D721Med (cell line): ENCODE results near the gene MMAB.

Experiments used
- DNase-seq: peaks from one replicate; pipeline ENCODE4 v3.0.0; 2011; ENCODE audit warnings: low spot score; ENCODE audit not compliant: insufficient read length
- FAIRE-seq: peaks from 2 replicates; lab custom pipeline; 2011; peaks lifted over from hg19 to GRCh38; lab: Jason Lieb, UNC
- TF ChIP-seq, protein P1 (sequence below): IDR thresholded peaks from 2 replicates; pipeline ENCODE4 v1.5.1; 2012; ENCODE audit warnings: mild to moderate bottlenecking, control low read depth; ENCODE audit not compliant: insufficient read depth; ENCODE audit errors: missing control alignments

The MMAB gene

DNA sequence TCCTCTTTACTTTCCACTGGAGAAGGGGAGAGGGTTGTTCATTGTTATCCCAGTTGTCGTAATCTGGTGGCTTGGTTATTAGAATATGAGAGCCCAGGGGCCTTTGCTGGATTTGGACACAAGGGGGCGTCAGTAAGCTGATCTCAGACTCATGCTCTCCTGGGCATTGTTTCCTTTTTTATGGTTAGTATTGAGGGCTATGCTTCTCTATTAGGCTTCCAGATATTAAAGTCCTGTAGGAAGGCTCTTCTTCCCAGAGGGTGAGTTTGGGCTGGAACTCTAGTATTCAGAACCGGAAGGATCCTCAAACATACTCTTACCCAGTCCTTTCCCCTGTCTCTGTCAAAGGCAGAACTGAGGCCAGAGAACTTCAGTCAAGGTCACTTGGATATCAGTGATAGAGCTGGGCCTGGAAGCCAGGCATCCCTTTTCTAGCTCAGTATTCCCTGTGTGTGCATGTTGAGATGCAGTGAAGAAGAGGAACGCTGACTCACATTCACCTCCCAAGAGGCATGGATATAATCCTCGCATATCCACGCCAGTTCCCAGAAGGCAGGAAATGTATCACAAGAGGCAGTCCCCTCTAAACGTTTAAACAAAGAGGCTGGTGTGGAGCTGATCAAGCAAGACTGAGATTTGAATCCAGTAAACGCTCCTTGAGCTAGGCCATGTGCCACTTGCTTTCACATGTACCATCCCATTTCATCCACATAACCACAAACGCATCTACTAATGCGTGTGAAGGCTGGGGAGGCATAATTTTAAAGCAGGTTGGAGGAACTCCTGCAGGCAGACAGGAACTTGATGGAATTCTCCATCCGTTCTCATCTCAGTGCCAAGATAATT, 54.3 kb downstream of the MMAB start:
- TF ChIP-seq, protein P1, sequence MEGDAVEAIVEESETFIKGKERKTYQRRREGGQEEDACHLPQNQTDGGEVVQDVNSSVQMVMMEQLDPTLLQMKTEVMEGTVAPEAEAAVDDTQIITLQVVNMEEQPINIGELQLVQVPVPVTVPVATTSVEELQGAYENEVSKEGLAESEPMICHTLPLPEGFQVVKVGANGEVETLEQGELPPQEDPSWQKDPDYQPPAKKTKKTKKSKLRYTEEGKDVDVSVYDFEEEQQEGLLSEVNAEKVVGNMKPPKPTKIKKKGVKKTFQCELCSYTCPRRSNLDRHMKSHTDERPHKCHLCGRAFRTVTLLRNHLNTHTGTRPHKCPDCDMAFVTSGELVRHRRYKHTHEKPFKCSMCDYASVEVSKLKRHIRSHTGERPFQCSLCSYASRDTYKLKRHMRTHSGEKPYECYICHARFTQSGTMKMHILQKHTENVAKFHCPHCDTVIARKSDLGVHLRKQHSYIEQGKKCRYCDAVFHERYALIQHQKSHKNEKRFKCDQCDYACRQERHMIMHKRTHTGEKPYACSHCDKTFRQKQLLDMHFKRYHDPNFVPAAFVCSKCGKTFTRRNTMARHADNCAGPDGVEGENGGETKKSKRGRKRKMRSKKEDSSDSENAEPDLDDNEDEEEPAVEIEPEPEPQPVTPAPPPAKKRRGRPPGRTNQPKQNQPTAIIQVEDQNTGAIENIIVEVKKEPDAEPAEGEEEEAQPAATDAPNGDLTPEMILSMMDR, result peak; percentile 93
- DNase-seq (peak; percentile 55), FAIRE-seq (peak; percentile 93)

DNA sequence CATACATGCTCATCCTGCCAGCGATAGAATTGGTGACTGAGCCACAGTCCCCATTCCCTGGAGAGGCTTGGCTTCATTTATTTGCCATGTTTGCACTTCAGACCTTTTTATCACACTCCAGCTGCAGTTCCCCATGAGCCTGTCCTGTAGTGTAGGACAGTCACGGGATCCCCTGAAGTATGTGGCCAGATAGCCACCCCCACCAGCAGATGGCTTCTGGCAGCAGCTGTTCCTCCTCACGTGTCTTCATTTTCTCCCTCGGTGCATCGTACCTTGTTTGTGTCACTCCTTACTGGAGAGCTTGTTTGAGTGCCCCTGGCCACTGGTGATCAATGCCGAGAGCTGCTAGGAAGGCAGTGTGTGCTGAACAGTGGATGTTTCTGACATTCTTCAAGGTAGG, 55.7 kb downstream of the MMAB start:
- TF ChIP-seq, protein P1, result no peak
- no peak for DNase-seq

DNA sequence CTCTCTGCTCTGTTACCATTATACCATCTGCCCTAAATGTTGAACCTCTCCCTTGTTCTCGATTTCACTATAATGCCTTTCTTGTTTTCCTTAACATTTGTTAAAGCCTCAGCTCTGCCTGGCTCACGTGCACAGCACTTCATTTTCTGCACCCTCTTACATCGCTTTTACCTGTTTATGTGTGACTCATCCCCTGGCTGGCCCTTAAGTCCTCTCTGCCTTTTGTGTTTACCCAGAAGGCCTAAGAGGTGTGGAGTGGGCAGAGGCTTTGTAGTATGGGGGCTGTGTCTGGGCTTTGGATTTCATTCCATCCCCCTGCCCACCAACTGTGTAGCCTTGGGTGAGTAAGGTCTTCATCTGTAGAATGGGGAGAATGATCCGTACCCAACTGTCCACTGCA, 59.3 kb downstream of the MMAB start:
- no peak for DNase-seq
- TF ChIP-seq, protein P1, result no peak
- no peak for FAIRE-seq

More for the DNA sequence above, 55.7 kb downstream of the MMAB start:
- FAIRE-seq, result no peak

DNA sequence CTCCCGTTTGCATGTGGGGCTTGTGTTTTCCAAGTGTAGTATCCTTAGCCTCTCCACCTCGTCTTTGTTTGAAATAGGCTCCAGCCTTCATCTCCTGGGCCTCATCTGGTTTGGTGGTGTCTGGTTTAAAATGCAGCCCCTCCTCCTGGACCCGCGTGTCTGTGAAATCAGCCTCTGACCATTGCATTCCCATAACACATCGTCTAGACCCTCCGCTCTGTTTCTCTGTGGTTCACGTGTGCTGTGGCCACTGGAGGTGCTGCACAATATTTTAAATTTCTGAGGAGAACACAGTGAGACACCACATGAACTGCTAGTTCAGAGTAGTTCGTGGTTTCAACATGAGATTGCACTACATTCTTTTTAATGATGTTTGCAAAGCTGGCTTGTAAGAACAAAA, 60.3 kb downstream of the MMAB start:
- DNase-seq (no peak), FAIRE-seq (no peak)
- TF ChIP-seq, protein P1, result no peak

DNA sequence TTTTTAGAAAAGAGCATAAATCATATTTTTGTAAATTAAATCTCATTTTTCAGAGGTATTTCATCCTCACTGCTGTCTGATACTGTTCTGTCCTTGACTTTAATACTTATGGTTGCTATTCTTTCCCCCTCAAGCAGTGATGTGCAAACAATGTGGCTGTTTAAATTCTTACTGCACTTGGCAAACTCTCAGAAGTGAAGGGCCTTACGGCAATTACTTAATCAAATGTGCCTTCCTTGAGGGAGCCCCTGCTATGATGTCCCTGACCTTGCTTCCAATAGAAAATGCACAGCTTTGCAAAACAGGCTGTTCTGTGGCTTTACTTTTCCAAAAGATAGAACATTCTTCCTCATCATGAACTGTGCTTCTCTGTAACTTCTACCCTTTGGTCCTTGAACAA, 60.7 kb downstream of the MMAB start:
- FAIRE-seq (no peak), DNase-seq (no peak)
- TF ChIP-seq, protein P1, result no peak

DNA sequence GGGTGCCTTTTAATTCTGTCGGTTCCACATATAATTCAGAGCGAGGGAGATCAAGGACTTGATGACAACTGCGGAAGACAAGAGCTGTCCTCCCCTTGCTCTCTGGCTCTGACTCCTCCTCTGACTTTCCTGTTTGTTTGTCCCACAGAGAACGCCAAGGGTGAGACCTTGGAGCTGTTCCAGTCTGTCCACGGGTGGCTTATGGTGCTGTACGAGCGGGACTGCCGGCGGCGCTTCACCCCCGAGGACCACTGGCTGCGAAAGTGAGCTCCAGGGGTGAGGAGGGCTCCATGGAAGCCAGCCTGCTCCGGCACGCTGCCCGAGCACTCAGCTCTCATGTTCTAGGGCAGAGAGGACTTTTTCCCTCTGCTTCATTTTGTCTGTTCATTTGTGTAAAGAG, 63.1 kb downstream of the MMAB start:
- DNase-seq (no peak), FAIRE-seq (no peak)
- TF ChIP-seq, protein P1, result no peak

DNA sequence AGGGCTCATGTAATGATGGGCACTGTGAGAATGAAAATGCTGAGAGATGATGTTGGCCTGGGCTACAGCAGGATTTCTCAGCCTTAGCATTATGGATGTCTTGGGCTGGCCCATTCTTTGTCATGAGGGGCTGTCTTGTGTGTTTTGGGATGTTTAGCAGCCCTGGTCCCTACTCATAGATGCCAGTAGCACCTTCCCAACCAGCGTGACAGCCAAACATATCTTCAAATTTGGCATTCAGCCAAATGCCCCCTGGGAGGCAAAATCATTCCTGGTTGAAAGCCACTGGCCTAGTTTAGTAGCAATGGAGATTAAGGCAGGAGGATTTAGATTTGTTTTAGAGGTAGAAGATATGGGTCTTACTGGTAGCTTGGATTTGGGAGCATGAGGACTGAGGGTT, 69.2 kb downstream of the MMAB start:
- TF ChIP-seq, protein P1, result no peak
- DNase-seq (no peak), FAIRE-seq (no peak)
